ENCODE results near the gene GATM.

DNA sequence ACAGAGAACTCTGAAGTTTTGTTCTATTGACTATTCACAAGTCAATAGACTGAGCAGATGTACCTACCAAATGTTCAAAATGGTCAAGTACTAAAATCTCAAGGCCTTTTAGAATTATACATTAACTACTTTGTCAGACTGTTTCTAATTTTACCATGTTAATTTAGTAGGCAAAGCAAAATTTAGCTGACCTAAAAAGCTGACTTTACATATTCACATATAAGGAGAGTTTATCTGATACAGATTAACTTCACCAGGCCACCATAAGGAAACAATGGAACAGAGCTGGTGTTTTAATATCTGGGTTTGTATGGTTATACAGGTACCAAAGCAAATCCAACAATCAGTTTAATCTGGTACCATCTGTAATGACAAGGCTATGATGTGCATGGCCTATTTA is 15.9 kb downstream of the GATM start:
- TF ChIP-seq MXI1 (IDR thresholded peaks at IDR 0.05; ENCODE audit: borderline replicate concordance, low read depth, low read length), result no peak
- no peak for TF ChIP-seq CTCF (conservative IDR thresholded peaks at IDR 0.05; ENCODE audit: low read depth, low read length)
- TF ChIP-seq, protein P1, sequence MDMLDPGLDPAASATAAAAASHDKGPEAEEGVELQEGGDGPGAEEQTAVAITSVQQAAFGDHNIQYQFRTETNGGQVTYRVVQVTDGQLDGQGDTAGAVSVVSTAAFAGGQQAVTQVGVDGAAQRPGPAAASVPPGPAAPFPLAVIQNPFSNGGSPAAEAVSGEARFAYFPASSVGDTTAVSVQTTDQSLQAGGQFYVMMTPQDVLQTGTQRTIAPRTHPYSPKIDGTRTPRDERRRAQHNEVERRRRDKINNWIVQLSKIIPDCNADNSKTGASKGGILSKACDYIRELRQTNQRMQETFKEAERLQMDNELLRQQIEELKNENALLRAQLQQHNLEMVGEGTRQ (IDR thresholded peaks at IDR 0.05; ENCODE audit: low read depth, low read length), result no peak
- no peak for TF ChIP-seq POLR2A (IDR thresholded peaks at IDR 0.05; ENCODE audit: low read depth, low read length)
- TF ChIP-seq RAD21 (IDR thresholded peaks at IDR 0.05; ENCODE audit: low read length), result no peak
- no peak for TF ChIP-seq RFX5 (IDR thresholded peaks at IDR 0.05; ENCODE audit: low read depth, low read length)
